GM10847 (cell line): ENCODE data around the gene CDC45.

Source experiments
- POLR2A ChIP-seq: IDR thresholded peaks from 2 replicates; pipeline ENCODE4 v1.6.1; 2011; ENCODE audit not compliant: insufficient read length; ENCODE audit errors: extremely low read depth

Gene CDC45

GRCh38 chr22:19478045-19478900 is 1.4 kb upstream of the CDC45 start:
- TF ChIP-seq POLR2A, result no peak

DNA sequence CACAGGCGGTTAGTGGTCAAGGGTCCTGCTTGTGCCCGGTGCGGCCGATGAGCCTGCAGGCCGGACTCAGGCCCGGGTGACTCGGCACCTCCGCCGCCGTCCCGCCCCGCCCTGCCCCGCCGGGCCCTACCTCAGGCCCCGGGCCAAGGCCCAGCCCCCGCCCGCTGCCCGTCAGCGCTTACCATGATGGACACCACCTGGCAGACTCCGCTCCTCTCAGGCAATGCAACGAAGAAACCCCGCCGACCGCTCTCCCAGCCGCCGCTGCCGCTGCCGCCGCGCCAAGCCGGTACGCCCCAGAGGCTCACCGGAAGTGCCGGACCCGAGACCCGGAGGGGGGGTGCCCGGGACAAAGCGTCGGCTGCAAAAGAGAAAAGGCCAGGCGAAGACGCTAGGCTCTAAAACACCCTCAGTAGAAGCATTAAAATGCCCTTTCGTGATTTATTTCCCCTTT is 792 bp upstream of the CDC45 start, which contains the start of gene UFD1:
TSS of gene UFD1 (minus strand) at position 293 of the 454 bp plus-strand sequence. CDS start at position 185, 108 bp downstream.
- peak; percentile 49 for TF ChIP-seq POLR2A

GRCh38 chr22:19480173-19480568 is 451 bp downstream of the CDC45 start:
- TF ChIP-seq POLR2A, result no peak

GRCh38 chr22:19480789-19481188 is 1.1 kb downstream of the CDC45 start:
- TF ChIP-seq POLR2A, result no peak

GRCh38 chr22:19482297-19482696 is 2.6 kb downstream of the CDC45 start:
- TF ChIP-seq POLR2A, result no peak

GRCh38 chr22:19483481-19484244 is 3.9 kb downstream of the CDC45 start:
- TF ChIP-seq POLR2A, result no peak

GRCh38 chr22:19488285-19488684 is 8.6 kb downstream of the CDC45 start:
- no peak for TF ChIP-seq POLR2A

DNA sequence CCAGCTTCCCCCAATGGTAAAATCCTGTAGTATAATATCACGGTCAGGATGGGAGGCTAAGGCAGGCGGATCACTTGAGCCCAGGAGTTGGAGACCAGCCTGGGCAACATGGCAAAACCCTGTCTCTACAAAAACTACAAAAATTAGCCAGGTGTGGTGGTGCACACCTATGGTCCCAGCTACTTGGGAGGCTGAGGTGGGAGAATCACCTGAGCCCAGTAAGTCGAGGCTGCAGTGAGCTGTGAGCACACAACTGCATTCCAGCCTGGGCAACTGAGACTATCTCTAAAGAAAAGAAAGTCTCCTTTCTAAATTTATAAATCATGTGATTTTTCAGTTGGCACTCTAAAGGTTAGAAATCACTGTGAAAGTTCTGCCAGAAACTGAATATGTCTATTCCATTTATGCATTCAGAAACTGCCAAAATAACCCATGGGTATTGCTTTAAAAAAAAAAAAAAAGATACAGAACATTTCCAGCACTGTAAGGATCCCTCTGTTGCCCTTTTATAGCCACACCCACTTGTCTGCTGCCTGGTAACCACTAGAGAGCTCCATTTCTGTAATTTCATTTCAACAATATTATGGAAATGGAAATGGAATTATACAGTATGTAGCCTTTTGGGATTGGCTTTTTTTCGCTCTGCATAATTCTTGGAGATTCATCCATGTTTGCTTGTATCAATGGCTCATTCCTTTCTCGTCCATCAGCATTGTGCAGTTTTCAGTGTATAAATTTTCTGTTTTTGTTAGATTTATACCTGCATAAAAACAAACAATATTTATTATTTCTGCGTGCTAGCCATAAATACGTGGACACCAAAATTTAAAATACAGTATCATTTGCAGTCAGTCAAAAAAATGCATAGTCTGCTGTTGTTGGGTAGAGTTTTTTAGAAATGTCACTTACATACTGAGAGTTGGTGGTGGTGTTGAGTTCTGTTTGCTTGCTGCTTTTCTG is 9.4 kb downstream of the CDC45 start:
- TF ChIP-seq POLR2A, result no peak

- TF ChIP-seq POLR2A, result no peak
Observed at GRCh38 chr22:19490628-19491230, 11.0 kb downstream of the CDC45 start.

DNA sequence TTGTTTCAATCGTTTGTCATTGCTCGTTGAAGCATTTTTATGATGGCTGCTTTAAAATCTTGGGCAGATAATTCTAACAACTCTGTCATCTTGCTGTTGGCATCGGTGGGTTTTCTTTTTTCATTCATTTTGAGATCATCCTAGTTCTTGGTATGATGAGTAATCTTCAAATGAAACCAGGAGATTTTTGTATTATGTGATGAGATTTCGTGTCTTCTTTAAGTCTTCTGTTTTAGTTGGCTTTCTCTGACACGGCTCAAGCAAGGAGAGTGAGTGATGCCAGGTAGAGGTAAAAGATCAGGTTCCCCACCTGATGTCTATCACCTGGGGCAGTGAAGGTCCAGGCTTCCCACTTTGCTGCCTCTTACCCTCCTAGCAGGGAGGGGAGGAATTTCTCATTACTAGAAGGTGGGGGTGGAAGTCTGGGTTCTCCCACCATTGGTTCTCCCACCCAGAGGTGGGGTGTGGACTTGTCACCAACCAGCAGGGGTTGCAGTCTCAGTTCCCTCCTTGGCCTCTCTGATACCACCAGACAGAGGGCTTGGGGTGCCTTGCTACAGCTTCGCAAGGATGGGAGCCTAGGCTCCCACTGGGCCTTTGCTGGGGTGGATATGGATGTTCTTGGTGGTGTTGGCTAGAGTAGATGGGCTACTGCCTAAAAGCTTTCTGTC is 12.9 kb downstream of the CDC45 start:
- TF ChIP-seq POLR2A, result no peak

DNA sequence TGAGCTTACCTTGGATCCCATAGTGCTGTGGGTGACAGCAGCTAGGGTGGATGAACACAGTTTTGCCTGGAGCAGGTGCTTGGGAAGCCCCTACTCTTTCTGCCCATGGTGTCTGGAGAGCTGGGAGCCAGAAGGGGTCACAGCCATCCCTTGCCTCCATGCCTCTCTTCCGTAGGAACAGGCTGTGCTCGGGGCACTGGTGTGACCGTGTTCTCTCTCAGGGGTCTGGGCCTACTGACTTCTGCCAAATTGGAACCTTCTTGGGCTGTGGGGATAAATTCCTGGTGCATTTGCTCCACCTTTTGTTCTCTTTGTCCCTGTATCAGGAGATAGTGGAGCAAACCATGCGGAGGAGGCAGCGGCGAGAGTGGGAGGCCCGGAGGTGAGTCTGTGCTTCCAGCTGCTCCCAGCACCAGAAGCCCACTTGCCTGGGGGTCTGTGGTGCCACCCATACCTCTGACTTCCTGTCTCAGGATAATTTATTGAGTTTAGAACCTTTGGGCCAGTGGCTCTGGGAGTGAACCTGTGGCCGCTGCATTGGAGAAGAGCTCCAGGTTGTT is 14.4 kb downstream of the CDC45 start:
- no peak for TF ChIP-seq POLR2A

DNA sequence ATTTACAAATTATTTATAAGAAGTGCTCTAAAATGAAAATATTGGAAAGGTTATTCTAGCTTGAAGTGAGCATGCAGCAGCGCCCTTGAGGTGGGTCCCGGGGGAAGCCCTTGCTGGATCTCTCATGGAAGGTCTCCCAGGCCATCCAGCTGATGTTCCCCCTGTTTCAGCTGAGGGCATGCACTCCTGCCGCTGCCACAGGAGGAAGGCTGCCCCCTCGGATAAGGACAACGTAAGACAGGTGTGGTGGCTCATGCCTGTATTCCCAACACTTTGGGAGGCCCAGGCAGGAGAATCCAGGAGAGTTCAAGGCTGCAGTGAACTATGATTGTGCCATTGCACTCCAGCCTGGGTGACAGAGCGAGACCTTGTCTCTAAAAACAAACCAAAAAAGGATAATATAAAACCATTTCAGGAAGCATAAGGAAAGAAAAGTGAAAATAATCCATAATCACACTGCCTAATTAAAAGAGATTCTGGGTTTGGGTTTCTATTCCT is 15.0 kb downstream of the CDC45 start:
- no peak for TF ChIP-seq POLR2A

DNA sequence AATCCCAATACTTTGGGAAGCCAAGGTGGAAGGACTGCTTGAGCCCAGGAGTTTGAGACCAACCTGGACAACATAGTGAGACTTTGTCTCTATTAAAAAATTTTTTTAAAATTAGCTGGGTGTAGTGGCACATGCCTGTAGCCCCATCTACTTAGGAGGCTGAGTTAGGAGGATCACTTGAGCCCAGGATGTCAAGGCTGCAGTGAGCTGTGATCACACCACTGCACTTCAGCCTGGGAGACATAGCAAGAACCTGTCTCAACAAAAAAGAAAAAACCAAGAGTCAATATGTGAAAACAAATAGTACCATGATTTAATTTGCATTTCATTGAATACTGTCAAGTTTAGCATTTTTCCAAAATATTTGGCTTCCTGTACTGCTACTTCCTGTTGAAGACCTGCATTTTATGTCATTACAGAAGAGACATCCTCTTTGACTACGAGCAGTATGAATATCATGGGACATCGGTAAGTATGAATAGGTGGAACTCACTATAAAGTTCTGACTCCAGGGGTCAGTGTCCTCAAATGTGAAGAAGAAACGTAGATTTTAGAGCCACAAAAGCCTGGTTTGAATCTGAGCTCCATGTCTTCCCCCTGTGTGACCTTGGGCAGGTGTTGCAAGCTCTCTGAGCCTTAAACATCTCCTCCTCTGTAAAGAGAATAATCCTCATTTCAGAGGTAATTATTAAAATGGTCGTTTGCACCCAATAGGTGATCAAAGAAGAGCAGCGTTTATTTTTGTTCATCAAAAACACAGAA is 16.0 kb downstream of the CDC45 start:
- TF ChIP-seq POLR2A, result no peak
